Astrocyte (in vitro differentiated cells and primary cell): ENCODE measurements around the gene CXCL8.

Experiments
- EZH2 ChIP-seq: IDR thresholded peaks from 2 replicates; pipeline ENCODE4 v1.6.1; 2012; ENCODE audit warnings: mild to moderate bottlenecking, low read length, inconsistent platforms; ENCODE audit not compliant: insufficient read depth
- TF ChIP-seq, protein P1 (sequence below): IDR thresholded peaks from 2 replicates; pipeline ENCODE4 v1.5.1; 2011; ENCODE audit warnings: low read depth, mild to moderate bottlenecking, inconsistent platforms, low read length, moderate library complexity; ENCODE audit not compliant: insufficient read depth

DNA sequence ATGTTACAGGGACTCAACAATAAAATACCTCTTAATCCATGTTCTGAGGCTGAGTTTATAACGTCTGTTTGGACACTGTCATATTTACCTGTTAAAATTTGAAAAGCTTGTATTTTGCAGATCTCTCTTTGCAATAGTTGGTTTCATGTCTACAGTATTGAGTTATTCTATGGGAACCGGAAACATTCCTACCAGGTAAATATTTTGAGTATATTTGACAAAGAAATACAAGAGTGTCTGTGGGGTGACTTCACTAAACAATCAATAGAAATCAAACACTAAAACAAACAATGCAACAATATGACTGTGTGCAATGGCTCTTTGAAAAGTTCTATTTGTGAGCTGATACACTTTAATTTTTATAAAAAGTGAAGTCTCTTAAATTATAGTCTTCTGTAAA is 47.7 kb upstream of the CXCL8 start:
- TF ChIP-seq EZH2 = no peak
- TF ChIP-seq, protein P1, sequence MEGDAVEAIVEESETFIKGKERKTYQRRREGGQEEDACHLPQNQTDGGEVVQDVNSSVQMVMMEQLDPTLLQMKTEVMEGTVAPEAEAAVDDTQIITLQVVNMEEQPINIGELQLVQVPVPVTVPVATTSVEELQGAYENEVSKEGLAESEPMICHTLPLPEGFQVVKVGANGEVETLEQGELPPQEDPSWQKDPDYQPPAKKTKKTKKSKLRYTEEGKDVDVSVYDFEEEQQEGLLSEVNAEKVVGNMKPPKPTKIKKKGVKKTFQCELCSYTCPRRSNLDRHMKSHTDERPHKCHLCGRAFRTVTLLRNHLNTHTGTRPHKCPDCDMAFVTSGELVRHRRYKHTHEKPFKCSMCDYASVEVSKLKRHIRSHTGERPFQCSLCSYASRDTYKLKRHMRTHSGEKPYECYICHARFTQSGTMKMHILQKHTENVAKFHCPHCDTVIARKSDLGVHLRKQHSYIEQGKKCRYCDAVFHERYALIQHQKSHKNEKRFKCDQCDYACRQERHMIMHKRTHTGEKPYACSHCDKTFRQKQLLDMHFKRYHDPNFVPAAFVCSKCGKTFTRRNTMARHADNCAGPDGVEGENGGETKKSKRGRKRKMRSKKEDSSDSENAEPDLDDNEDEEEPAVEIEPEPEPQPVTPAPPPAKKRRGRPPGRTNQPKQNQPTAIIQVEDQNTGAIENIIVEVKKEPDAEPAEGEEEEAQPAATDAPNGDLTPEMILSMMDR = no peak
